ENCODE results near the gene ABCD1. TPM values are rescaled to one million over a fixed set of nuclear protein-coding genes. Genes with fewer than 3 reads are reported as not detected.

Gene ABCD1
- total RNA-seq, 1 experiment from 2014 or later, result 44.4 TPM

DNA sequence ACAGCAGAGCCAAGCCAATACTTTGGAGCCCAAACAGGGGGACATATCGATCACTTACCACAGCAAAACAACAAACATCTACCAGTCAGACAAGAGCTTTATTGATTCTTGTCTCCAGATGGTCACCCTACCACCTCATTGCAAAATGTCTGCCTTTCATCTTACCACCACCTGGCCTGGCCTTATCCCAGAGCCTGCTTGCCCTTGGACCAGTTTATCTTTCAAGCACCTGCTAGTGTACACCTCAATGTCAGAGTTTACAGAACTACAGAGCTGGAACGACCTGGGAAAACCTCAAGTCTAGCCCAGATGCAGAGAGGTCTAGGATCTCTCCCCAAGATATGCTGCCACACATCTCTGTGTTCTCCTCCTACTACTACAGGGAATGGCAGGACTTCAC is 5.0 kb upstream of the ABCD1 start:
- POLR2A ChIA-PET (ENCODE audit: unreplicated experiment), result no interaction called here
- ATAC-seq, result no peak

DNA sequence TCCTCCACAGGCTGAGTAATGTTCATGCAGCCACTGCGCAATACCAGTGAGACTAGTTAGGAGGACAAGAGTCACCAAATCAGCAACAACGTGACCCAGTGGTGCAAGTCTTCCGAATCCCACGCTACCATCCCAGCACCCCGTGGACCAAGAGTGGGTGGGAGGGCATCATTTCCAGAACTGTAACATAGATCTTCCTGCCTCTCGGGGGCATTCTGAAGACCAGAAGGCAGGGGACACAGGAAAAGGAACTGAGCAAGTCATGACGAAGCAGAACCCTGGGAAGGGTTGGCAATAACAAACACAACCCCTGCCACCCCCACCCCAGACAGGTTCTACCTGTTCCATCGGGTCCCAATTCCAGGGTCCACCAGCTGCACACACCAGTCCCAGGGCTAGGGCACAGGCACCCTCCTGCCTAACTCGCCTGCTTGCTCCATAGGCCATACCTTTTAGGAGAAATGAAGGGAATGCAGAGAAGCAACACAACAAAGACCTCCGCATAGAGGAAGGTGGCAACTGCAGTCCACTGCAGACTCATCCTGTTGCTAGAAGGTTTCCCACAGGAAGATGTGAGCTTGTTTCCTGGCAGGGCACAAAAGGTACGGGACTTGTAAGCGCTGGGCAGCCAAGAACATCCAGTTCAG is 1.8 kb upstream of the ABCD1 start:
- Histone ChIP-seq H3K36me3 (ENCODE audit: low read depth, low read length) (peaks cover 34% of the 10 kb centered on the region), H3K9me3 (ENCODE audit: low read length) (no peaks in the 10 kb centered on the region), H3K79me2 (ENCODE audit: low read length) (peaks cover 91% of the 10 kb centered on the region), H3K9ac (ENCODE audit: low read length) (peak overlapping the region; percentile 97), H3K4me2 (ENCODE audit: low read length) (peak overlapping the region; percentile 93), H3K9me2 (replicated peaks; ENCODE audit: low read length) (no peaks in the 10 kb centered on the region), H4K20me1 (ENCODE audit: low read length) (peaks cover 16% of the 10 kb centered on the region; the same call in 1 of the 2 replicates), H3K27ac (ENCODE audit: low read length) (peak overlapping the region; percentile 92), H3K4me1 (ENCODE audit: insufficient read depth, low read length) (peaks cover 30% of the 10 kb centered on the region), H3K4me3 (ENCODE audit: low read length) (peak overlapping the region; percentile 92), H3K27me3 (ENCODE audit: low read length) (no peaks in the 10 kb centered on the region), H2AFZ (ENCODE audit: low read length) (no peak overlapping the region), H3F3A (ENCODE audit: low read length, unreplicated experiment) (no peaks in the 10 kb centered on the region)
- BruUV-seq (replicated peaks), result no TSS peak
- TF ChIP-seq EZH2 (IDR thresholded peaks at IDR 0.05; ENCODE audit: low read length, unreplicated experiment), result no peak
- no peak for TF ChIP-seq EZH2phosphoT487 (IDR thresholded peaks at IDR 0.05; ENCODE audit: borderline replicate concordance, low read length)
- TF ChIP-seq, protein P1, sequence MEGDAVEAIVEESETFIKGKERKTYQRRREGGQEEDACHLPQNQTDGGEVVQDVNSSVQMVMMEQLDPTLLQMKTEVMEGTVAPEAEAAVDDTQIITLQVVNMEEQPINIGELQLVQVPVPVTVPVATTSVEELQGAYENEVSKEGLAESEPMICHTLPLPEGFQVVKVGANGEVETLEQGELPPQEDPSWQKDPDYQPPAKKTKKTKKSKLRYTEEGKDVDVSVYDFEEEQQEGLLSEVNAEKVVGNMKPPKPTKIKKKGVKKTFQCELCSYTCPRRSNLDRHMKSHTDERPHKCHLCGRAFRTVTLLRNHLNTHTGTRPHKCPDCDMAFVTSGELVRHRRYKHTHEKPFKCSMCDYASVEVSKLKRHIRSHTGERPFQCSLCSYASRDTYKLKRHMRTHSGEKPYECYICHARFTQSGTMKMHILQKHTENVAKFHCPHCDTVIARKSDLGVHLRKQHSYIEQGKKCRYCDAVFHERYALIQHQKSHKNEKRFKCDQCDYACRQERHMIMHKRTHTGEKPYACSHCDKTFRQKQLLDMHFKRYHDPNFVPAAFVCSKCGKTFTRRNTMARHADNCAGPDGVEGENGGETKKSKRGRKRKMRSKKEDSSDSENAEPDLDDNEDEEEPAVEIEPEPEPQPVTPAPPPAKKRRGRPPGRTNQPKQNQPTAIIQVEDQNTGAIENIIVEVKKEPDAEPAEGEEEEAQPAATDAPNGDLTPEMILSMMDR (conservative IDR thresholded peaks at IDR 0.05; ENCODE audit: low read depth, low read length), result no peak
- intact Hi-C loops (cut with micrococcal nuclease), result loop anchor here (2.0 kb wide), 1 partner anchor 14 kb away; no protein-coding TSS in a partner anchor
- CTCF ChIA-PET, result no interaction called here
- POLR2A ChIA-PET (ENCODE audit: unreplicated experiment), result no interaction called here
- peak; percentile 74 for DNase-seq
- ATAC-seq, result no peak

More for the DNA sequence above, 5.0 kb upstream of the ABCD1 start:
- Histone ChIP-seq H2AFZ (ENCODE audit: low read length) (no peak overlapping the region), H3K27me3 (ENCODE audit: low read length) (no peaks in the 10 kb centered on the region), H4K20me1 (ENCODE audit: low read length) (peaks cover 17% of the 10 kb centered on the region; the same call in 1 of the 2 replicates), H3K79me2 (ENCODE audit: low read length) (peaks cover 68% of the 10 kb centered on the region), H3K4me2 (ENCODE audit: low read length) (no peak overlapping the region), H3K9ac (ENCODE audit: low read length) (no peak overlapping the region), H3F3A (ENCODE audit: low read length, unreplicated experiment) (no peaks in the 10 kb centered on the region), H3K4me1 (ENCODE audit: insufficient read depth, low read length) (peaks cover 7% of the 10 kb centered on the region; the same call in 1 of the 2 replicates), H3K9me2 (replicated peaks; ENCODE audit: low read length) (no peaks in the 10 kb centered on the region), H3K27ac (ENCODE audit: low read length) (no peak overlapping the region), H3K4me3 (ENCODE audit: low read length) (no peak overlapping the region), H3K9me3 (ENCODE audit: low read length) (no peaks in the 10 kb centered on the region), H3K36me3 (ENCODE audit: low read depth, low read length) (peaks cover 50% of the 10 kb centered on the region)
- CTCF ChIA-PET, result no interaction called here
- no peak for DNase-seq
- intact Hi-C loops (cut with micrococcal nuclease), result no loop called here
- BruUV-seq (replicated peaks), result no TSS peak
- TF ChIP-seq EZH2 (IDR thresholded peaks at IDR 0.05; ENCODE audit: low read length, unreplicated experiment) (no peak), EZH2phosphoT487 (IDR thresholded peaks at IDR 0.05; ENCODE audit: borderline replicate concordance, low read length) (no peak)
- TF ChIP-seq, protein P1 (conservative IDR thresholded peaks at IDR 0.05; ENCODE audit: low read depth, low read length), result no peak
